Brain pericyte (primary cell): ENCODE data around the gene PROZ.
A peak's percentile ranks its signal among the peaks of the same experiment; 100 is the strongest.

Source experiments
- DNase-seq: peaks from one replicate; pipeline ENCODE4 v3.0.0-alpha.2; 2012; ENCODE audit warnings: low read depth, low spot score

Gene PROZ

GRCh38 chr13:113140677-113141600, 17.5 kb upstream of the PROZ start:
- no peak for DNase-seq

- DNase-seq: no peak
Observed at GRCh38 chr13:113141601-113141970, 16.9 kb upstream of the PROZ start.

- no peak for DNase-seq
Observed at GRCh38 chr13:113142876-113143275, 15.6 kb upstream of the PROZ start.

GRCh38 chr13:113143466-113144254, 14.8 kb upstream of the PROZ start:
- DNase-seq: no peak

- DNase-seq: no peak
Observed at GRCh38 chr13:113144255-113144629, 14.2 kb upstream of the PROZ start.

- no peak for DNase-seq
Observed at GRCh38 chr13:113145496-113145895, 13.0 kb upstream of the PROZ start.

GRCh38 chr13:113145911-113146598, 12.4 kb upstream of the PROZ start:
- DNase-seq: no peak

- DNase-seq: no peak
Observed at GRCh38 chr13:113146750-113147149, 11.7 kb upstream of the PROZ start.

- DNase-seq: no peak
Observed at GRCh38 chr13:113147206-113147605, 11.2 kb upstream of the PROZ start.

- DNase-seq: no peak
Observed at GRCh38 chr13:113148407-113148806, 10.0 kb upstream of the PROZ start.

GRCh38 chr13:113148940-113149503, 9.4 kb upstream of the PROZ start:
- no peak for DNase-seq

- no peak for DNase-seq
Observed at GRCh38 chr13:113149711-113150549, 8.5 kb upstream of the PROZ start.

- no peak for DNase-seq
Observed at GRCh38 chr13:113150550-113151365, 7.7 kb upstream of the PROZ start.

GRCh38 chr13:113151745-113152690, 6.4 kb upstream of the PROZ start:
- DNase-seq: peak; percentile 59

GRCh38 chr13:113152691-113152983, 5.8 kb upstream of the PROZ start:
- no peak for DNase-seq

- peak; percentile 17 for DNase-seq
Observed at GRCh38 chr13:113152984-113153809, 5.3 kb upstream of the PROZ start.

- peak; percentile 41 for DNase-seq
Observed at GRCh38 chr13:113153810-113154748, 4.4 kb upstream of the PROZ start.
